Activated CD4-positive, CD25-positive, alpha-beta regulatory T cell treated with anti-CD3 and anti-CD28 coated beads, Interleukin-2, amount 50 U/mL, for 24 hours (primary cell): ENCODE results near the gene TRAM1L1.

Experiments
- ATAC-seq, 2 donors: fragments of 150-1000 bp; cut with Tn5 transposase; one replicate each; pipeline ENCODE4 v1.10.0; 2021; ENCODE audit warnings: mild to moderate bottlenecking in 1 of 2, moderate library complexity in 1 of 2

Gene TRAM1L1

GRCh38 chr4:117084866-117085701, at the start of gene TRAM1L1:
Gene TRAM1L1, minus strand, starts transcription at chr4:117085576. Its CDS starts 183 bp downstream, at chr4:117085393.
- ATAC-seq: no peak

GRCh38 chr4:117134386-117134785, 49.0 kb upstream of the TRAM1L1 start:
- no peak for ATAC-seq

- no peak for ATAC-seq
Measured at GRCh38 chr4:117096886-117097285, 11.5 kb upstream of the TRAM1L1 start.

GRCh38 chr4:117096462-117096861, 11.1 kb upstream of the TRAM1L1 start:
- ATAC-seq: no peak

- no peak for ATAC-seq
Measured at GRCh38 chr4:117093571-117093970, 8.2 kb upstream of the TRAM1L1 start.

- ATAC-seq: no peak
Measured at GRCh38 chr4:117077760-117078159, 7.6 kb downstream of the TRAM1L1 start.

- no peak for ATAC-seq
Measured at GRCh38 chr4:117068120-117068519, 17.3 kb downstream of the TRAM1L1 start.

- no peak for ATAC-seq
Measured at GRCh38 chr4:117063961-117064696, 21.2 kb downstream of the TRAM1L1 start.

- no peak for ATAC-seq
Measured at GRCh38 chr4:117042962-117043361, 42.4 kb downstream of the TRAM1L1 start.
